Measurements from ENCODE around the gene HBE1. TPM values are rescaled to one million over a fixed set of nuclear protein-coding genes. Genes with fewer than 3 reads are reported as not detected.
A peak's percentile ranks its signal among the peaks of the same experiment; 100 is the strongest.

HBE1 gene
- total and polyA plus RNA-seq, 2 of the 4 experiments (the other 2 are of a cell fraction), result 3.2 to 12.7 TPM

DNA sequence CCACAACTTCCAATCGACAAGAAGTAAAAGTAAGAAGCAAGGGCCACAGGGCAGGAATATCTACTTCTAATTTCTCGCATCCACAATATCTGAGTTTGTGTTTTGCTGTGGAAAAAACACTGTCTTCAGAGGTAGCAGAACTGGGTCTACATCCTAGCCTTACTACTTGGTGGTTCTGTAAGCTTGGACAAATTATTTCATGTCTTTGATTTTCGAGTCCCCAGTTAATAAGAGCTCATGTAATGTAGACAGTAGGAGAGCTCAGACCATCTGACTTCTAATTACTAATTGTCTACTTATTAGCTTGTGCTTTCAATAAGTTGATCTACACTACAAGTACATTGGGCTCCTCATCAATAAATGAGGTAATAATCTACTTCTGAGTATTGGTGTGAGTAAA, 13.3 kb upstream of the HBE1 start:
- Histone ChIP-seq H2BK20ac (ENCODE audit: low read depth, low read length) (peak overlapping the region; percentile 91), H3K4me3 (ENCODE audit: insufficient read depth, low read depth, low read length) (no peak overlapping the region), H2BK15ac (ENCODE audit: low read depth, low read length) (peak overlapping the region; percentile 75; the same call in 1 of the 3 replicates), H2AFZ (replicated peaks; ENCODE audit: low read length, poor library complexity) (no peak overlapping the region), H3K9ac (ENCODE audit: low read depth, low read length) (no peak overlapping the region), H3K18ac (ENCODE audit: low read depth, low read length) (peak overlapping the region; percentile 65; the same call in 1 of the 2 replicates), H4K5ac (ENCODE audit: low read depth, low read length) (peak overlapping the region; percentile 98), H4K91ac (ENCODE audit: insufficient read depth, low read depth, low read length) (peak overlapping the region; percentile 92), H3K27ac (ENCODE audit: insufficient read depth, low read length) (no peak overlapping the region), H3K36me3 (ENCODE audit: control insufficient read depth, insufficient read depth, low read length) (no peaks in the 10 kb centered on the region), H3K4me2 (ENCODE audit: low read depth, low read length) (no peak overlapping the region), H4K20me1 (ENCODE audit: insufficient read depth, low read length) (no peaks in the 10 kb centered on the region), H4K8ac (ENCODE audit: low read depth in 2 of 2, low read length in 2 of 2) (peak overlapping the region; percentile 56; a peak in 3 of 4 replicates), H2BK120ac (ENCODE audit: low read depth, low read length) (peak overlapping the region; percentile 91), H3K4me1 (ENCODE audit: control insufficient read depth, insufficient read depth, low read length) (peaks cover 17% of the 10 kb centered on the region), H3K56ac (ENCODE audit: extremely low read depth, insufficient read depth, low read length) (no peak overlapping the region), H2BK5ac (ENCODE audit: low read depth, low read length, poor library complexity, severe bottlenecking) (peak overlapping the region; percentile 34), H2AK9ac (replicated peaks; ENCODE audit: low read depth, low read length, poor library complexity) (no peak overlapping the region), H3K79me1 (ENCODE audit: low read depth in 1 of 2, low read length in 2 of 2) (no peaks in the 10 kb centered on the region), H3K14ac (replicated peaks; ENCODE audit: low read depth, low read length) (peak overlapping the region; percentile 68; the same call in 1 of the 2 replicates), H3K23ac (ENCODE audit: low read depth, low read length) (0 out of 2 replicates have a peak overlapping the region, but pooled peaks have one; percentile 17), H3K9me1 (ENCODE audit: insufficient read depth, low read length) (peaks cover 7% of the 10 kb centered on the region; the same call in 1 of the 2 replicates), H3K4ac (ENCODE audit: low read depth, low read length) (peak overlapping the region; percentile 83), H2AK5ac (ENCODE audit: low read depth, low read length) (peak overlapping the region; percentile 81; the same call in 1 of the 2 replicates), H3K9me3 (ENCODE audit: control insufficient read depth, insufficient read depth, low read length) (no peaks in the 10 kb centered on the region), H3K27me3 (ENCODE audit: control insufficient read depth, insufficient read depth, low read length) (no peaks in the 10 kb centered on the region)
- no peak for DNase-seq
- intact Hi-C loops (cut with micrococcal nuclease), result no loop called here
- in situ Hi-C loops (cut with MboI; ENCODE audit: low sequenced_read_pairs), result loop anchor here (10.0 kb wide), 1 partner anchor 82 kb away; no protein-coding TSS in a partner anchor
- no CpG with 5 or more reads among the region's 3 CpGs for WGBS, 2 experiments (ENCODE audit: extremely low coverage in 2 of 2, insufficient read length in 1 of 2)
- dilution Hi-C loops (cut with HindIII; ENCODE audit: low sequenced_read_pairs, unreplicated experiment), result no loop called here
- no TSS peak for BruUV-seq (replicated peaks)
- TF ChIP-seq RFX5 (IDR thresholded peaks at IDR 0.05; ENCODE audit: low read depth, low read length) (no peak), POLR2A (IDR thresholded peaks at IDR 0.05; ENCODE audit: low read depth, low read length) (no peak), FOS (IDR thresholded peaks at IDR 0.05; ENCODE audit: low read depth, low read length) (no peak), BHLHE40 (IDR thresholded peaks at IDR 0.05; ENCODE audit: low read depth, low read length) (no peak), CHD1 (IDR thresholded peaks at IDR 0.05; ENCODE audit: low read depth, low read length) (no peak), MAFK (IDR thresholded peaks at IDR 0.05; ENCODE audit: low read depth, low read length) (no peak), MXI1 (IDR thresholded peaks at IDR 0.05; ENCODE audit: borderline replicate concordance, low read depth, low read length) (no peak), NFE2L2 (IDR thresholded peaks at IDR 0.05; ENCODE audit: low read depth, low read length) (no peak), CEBPB (IDR thresholded peaks at IDR 0.05; ENCODE audit: low read depth, low read length) (no peak), SMC3 (IDR thresholded peaks at IDR 0.05; ENCODE audit: low read depth, low read length) (no peak), RCOR1 (IDR thresholded peaks at IDR 0.05; ENCODE audit: insufficient replicate concordance, low read length) (no peak), RAD21 (IDR thresholded peaks at IDR 0.05; ENCODE audit: low read length) (no peak), MAZ (IDR thresholded peaks at IDR 0.05; ENCODE audit: borderline replicate concordance, low read depth, low read length) (no peak)
- TF ChIP-seq, protein P1, sequence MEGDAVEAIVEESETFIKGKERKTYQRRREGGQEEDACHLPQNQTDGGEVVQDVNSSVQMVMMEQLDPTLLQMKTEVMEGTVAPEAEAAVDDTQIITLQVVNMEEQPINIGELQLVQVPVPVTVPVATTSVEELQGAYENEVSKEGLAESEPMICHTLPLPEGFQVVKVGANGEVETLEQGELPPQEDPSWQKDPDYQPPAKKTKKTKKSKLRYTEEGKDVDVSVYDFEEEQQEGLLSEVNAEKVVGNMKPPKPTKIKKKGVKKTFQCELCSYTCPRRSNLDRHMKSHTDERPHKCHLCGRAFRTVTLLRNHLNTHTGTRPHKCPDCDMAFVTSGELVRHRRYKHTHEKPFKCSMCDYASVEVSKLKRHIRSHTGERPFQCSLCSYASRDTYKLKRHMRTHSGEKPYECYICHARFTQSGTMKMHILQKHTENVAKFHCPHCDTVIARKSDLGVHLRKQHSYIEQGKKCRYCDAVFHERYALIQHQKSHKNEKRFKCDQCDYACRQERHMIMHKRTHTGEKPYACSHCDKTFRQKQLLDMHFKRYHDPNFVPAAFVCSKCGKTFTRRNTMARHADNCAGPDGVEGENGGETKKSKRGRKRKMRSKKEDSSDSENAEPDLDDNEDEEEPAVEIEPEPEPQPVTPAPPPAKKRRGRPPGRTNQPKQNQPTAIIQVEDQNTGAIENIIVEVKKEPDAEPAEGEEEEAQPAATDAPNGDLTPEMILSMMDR (conservative IDR thresholded peaks at IDR 0.05; ENCODE audit: low read depth, low read length), result no peak
- TF ChIP-seq, protein P2, sequence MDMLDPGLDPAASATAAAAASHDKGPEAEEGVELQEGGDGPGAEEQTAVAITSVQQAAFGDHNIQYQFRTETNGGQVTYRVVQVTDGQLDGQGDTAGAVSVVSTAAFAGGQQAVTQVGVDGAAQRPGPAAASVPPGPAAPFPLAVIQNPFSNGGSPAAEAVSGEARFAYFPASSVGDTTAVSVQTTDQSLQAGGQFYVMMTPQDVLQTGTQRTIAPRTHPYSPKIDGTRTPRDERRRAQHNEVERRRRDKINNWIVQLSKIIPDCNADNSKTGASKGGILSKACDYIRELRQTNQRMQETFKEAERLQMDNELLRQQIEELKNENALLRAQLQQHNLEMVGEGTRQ (IDR thresholded peaks at IDR 0.05; ENCODE audit: low read depth, low read length), result no peak
- TF ChIP-seq, protein P3, sequence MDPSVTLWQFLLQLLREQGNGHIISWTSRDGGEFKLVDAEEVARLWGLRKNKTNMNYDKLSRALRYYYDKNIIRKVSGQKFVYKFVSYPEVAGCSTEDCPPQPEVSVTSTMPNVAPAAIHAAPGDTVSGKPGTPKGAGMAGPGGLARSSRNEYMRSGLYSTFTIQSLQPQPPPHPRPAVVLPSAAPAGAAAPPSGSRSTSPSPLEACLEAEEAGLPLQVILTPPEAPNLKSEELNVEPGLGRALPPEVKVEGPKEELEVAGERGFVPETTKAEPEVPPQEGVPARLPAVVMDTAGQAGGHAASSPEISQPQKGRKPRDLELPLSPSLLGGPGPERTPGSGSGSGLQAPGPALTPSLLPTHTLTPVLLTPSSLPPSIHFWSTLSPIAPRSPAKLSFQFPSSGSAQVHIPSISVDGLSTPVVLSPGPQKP (IDR thresholded peaks at IDR 0.05; ENCODE audit: borderline replicate concordance, low read depth, low read length), result no peak
- CTCF ChIA-PET, result interaction anchor here (0.6 kb wide), 1 partner anchor 68 kb away, joined by 3 read pairs; no protein-coding TSS in a partner anchor
- no peak for ATAC-seq (ENCODE audit: low read depth)
- POLR2A ChIA-PET (ENCODE audit: unreplicated experiment), result no interaction called here
